ENCODE results near the gene KCNIP1. TPM values are rescaled to one million over a fixed set of nuclear protein-coding genes. Genes with fewer than 3 reads are reported as not detected.
"Not testable (repeated sequence)": the region's sequence is repeated elsewhere in the genome, so short reads cannot be mapped to it uniquely, and the experiment has no call there.

KCNIP1 gene
- total RNA-seq, 1 donor from 2014 or later: not detected

- peaks cover 2% of the 10 kb centered on the region for H3K27me3 Mint-ChIP-seq (ENCODE audit: low read depth)
- H3K4me3 Mint-ChIP-seq (ENCODE audit: low read depth): no peak overlapping the region
- H3K4me1 Mint-ChIP-seq (ENCODE audit: low read depth): no peaks in the 10 kb centered on the region
- no peak for DNase-seq (ENCODE audit: low spot score)
- no peaks in the 10 kb centered on the region for H3K36me3 Mint-ChIP-seq (ENCODE audit: low read depth)
- H3K9me3 Mint-ChIP-seq: no peaks in the 10 kb centered on the region
- H3K27ac Mint-ChIP-seq: no peak overlapping the region
- intact Hi-C loops (cut with micrococcal nuclease): no loop called here
These were observed 247.0 kb downstream of the KCNIP1 start for GRCh38 chr5:170750791-170751190.

GRCh38 chr5:170751631-170752030, 247.8 kb downstream of the KCNIP1 start:
- Mint-ChIP-seq H3K36me3 (ENCODE audit: low read depth) (no peaks in the 10 kb centered on the region), H3K27ac (no peak overlapping the region), H3K27me3 (ENCODE audit: low read depth) (peaks cover 2% of the 10 kb centered on the region), H3K4me1 (ENCODE audit: low read depth) (no peaks in the 10 kb centered on the region), H3K4me3 (ENCODE audit: low read depth) (no peak overlapping the region), H3K9me3 (no peaks in the 10 kb centered on the region)
- DNase-seq (ENCODE audit: low spot score): no peak
- intact Hi-C loops (cut with micrococcal nuclease): no loop called here

GRCh38 chr5:170752257-170753215, 248.7 kb downstream of the KCNIP1 start:
- intact Hi-C loops (cut with micrococcal nuclease): no loop called here

GRCh38 chr5:170753311-170753710, 249.5 kb downstream of the KCNIP1 start:
- Mint-ChIP-seq H3K4me1 (ENCODE audit: low read depth) (no peaks in the 10 kb centered on the region), H3K9me3 (no peaks in the 10 kb centered on the region), H3K4me3 (ENCODE audit: low read depth) (no peak overlapping the region), H3K36me3 (ENCODE audit: low read depth) (no peaks in the 10 kb centered on the region), H3K27ac (no peak overlapping the region), H3K27me3 (ENCODE audit: low read depth) (peaks cover 2% of the 10 kb centered on the region)
- no peak for DNase-seq (ENCODE audit: low spot score)
- intact Hi-C loops (cut with micrococcal nuclease): no loop called here

More at GRCh38 chr5:170752257-170753215, 248.7 kb downstream of the KCNIP1 start:
- H3K27me3 Mint-ChIP-seq (ENCODE audit: low read depth): peaks cover 2% of the 10 kb centered on the region
- no peak overlapping the region for H3K4me3 Mint-ChIP-seq (ENCODE audit: low read depth)
- H3K27ac Mint-ChIP-seq: no peak overlapping the region
- DNase-seq (ENCODE audit: low spot score): no peak
- no peaks in the 10 kb centered on the region for H3K4me1 Mint-ChIP-seq (ENCODE audit: low read depth)
- no peaks in the 10 kb centered on the region for H3K9me3 Mint-ChIP-seq
- no peaks in the 10 kb centered on the region for H3K36me3 Mint-ChIP-seq (ENCODE audit: low read depth)

GRCh38 chr5:170754508-170754907, 250.7 kb downstream of the KCNIP1 start:
- H3K27ac Mint-ChIP-seq; H3K4me1 Mint-ChIP-seq (ENCODE audit: low read depth); H3K36me3 Mint-ChIP-seq (ENCODE audit: low read depth); H3K9me3 Mint-ChIP-seq; H3K4me3 Mint-ChIP-seq (ENCODE audit: low read depth); DNase-seq (ENCODE audit: low spot score); intact Hi-C loops (cut with micrococcal nuclease); H3K27me3 Mint-ChIP-seq (ENCODE audit: low read depth): not testable (repeated sequence)

- no peaks in the 10 kb centered on the region for H3K36me3 Mint-ChIP-seq (ENCODE audit: low read depth)
- H3K27me3 Mint-ChIP-seq (ENCODE audit: low read depth): no peaks in the 10 kb centered on the region
- no peaks in the 10 kb centered on the region for H3K4me1 Mint-ChIP-seq (ENCODE audit: low read depth)
- DNase-seq (ENCODE audit: low spot score): no peak
- H3K4me3 Mint-ChIP-seq (ENCODE audit: low read depth): no peak overlapping the region
- no peaks in the 10 kb centered on the region for H3K9me3 Mint-ChIP-seq
- no peak overlapping the region for H3K27ac Mint-ChIP-seq
- intact Hi-C loops (cut with micrococcal nuclease): no loop called here
These were observed 252.0 kb downstream of the KCNIP1 start for GRCh38 chr5:170755679-170756456.

GRCh38 chr5:170756691-170757090, 252.9 kb downstream of the KCNIP1 start:
- no peaks in the 10 kb centered on the region for H3K9me3 Mint-ChIP-seq
- no peaks in the 10 kb centered on the region for H3K4me1 Mint-ChIP-seq (ENCODE audit: low read depth)
- H3K36me3 Mint-ChIP-seq (ENCODE audit: low read depth): no peaks in the 10 kb centered on the region
- H3K4me3 Mint-ChIP-seq (ENCODE audit: low read depth): no peak overlapping the region
- no peaks in the 10 kb centered on the region for H3K27me3 Mint-ChIP-seq (ENCODE audit: low read depth)
- intact Hi-C loops (cut with micrococcal nuclease): no loop called here
- DNase-seq (ENCODE audit: low spot score): no peak
- no peak overlapping the region for H3K27ac Mint-ChIP-seq

GRCh38 chr5:170757182-170757601, 253.4 kb downstream of the KCNIP1 start:
- H3K4me1 Mint-ChIP-seq (ENCODE audit: low read depth): no peaks in the 10 kb centered on the region
- no peak for DNase-seq (ENCODE audit: low spot score)
- H3K27me3 Mint-ChIP-seq (ENCODE audit: low read depth): no peaks in the 10 kb centered on the region
- H3K36me3 Mint-ChIP-seq (ENCODE audit: low read depth): no peaks in the 10 kb centered on the region
- intact Hi-C loops (cut with micrococcal nuclease): no loop called here
- no peak overlapping the region for H3K27ac Mint-ChIP-seq
- no peaks in the 10 kb centered on the region for H3K9me3 Mint-ChIP-seq
- H3K4me3 Mint-ChIP-seq (ENCODE audit: low read depth): no peak overlapping the region

- Mint-ChIP-seq H3K27ac (no peak overlapping the region), H3K4me3 (ENCODE audit: low read depth) (no peak overlapping the region), H3K36me3 (ENCODE audit: low read depth) (no peaks in the 10 kb centered on the region), H3K27me3 (ENCODE audit: low read depth) (no peaks in the 10 kb centered on the region), H3K4me1 (ENCODE audit: low read depth) (no peaks in the 10 kb centered on the region), H3K9me3 (no peaks in the 10 kb centered on the region)
- DNase-seq (ENCODE audit: low spot score): no peak
- intact Hi-C loops (cut with micrococcal nuclease): no loop called here
These were observed 253.8 kb downstream of the KCNIP1 start for GRCh38 chr5:170757669-170758068.

GRCh38 chr5:170758481-170758880, 254.7 kb downstream of the KCNIP1 start:
- no peaks in the 10 kb centered on the region for H3K4me1 Mint-ChIP-seq (ENCODE audit: low read depth)
- intact Hi-C loops (cut with micrococcal nuclease): no loop called here
- no peaks in the 10 kb centered on the region for H3K27me3 Mint-ChIP-seq (ENCODE audit: low read depth)

GRCh38 chr5:170760113-170760512, 256.3 kb downstream of the KCNIP1 start:
- Mint-ChIP-seq H3K4me3 (ENCODE audit: low read depth) (no peak overlapping the region), H3K9me3 (no peaks in the 10 kb centered on the region), H3K4me1 (ENCODE audit: low read depth) (no peaks in the 10 kb centered on the region), H3K27ac (no peak overlapping the region), H3K36me3 (ENCODE audit: low read depth) (no peaks in the 10 kb centered on the region), H3K27me3 (ENCODE audit: low read depth) (no peaks in the 10 kb centered on the region)
- no peak for DNase-seq (ENCODE audit: low spot score)
- intact Hi-C loops (cut with micrococcal nuclease): no loop called here

More at GRCh38 chr5:170758481-170758880, 254.7 kb downstream of the KCNIP1 start:
- Mint-ChIP-seq H3K4me3 (ENCODE audit: low read depth) (no peak overlapping the region), H3K36me3 (ENCODE audit: low read depth) (no peaks in the 10 kb centered on the region), H3K27ac (no peak overlapping the region), H3K9me3 (no peaks in the 10 kb centered on the region)
- no peak for DNase-seq (ENCODE audit: low spot score)

GRCh38 chr5:170761048-170761707, 257.4 kb downstream of the KCNIP1 start:
- Mint-ChIP-seq H3K4me3 (ENCODE audit: low read depth) (no peak overlapping the region), H3K9me3 (no peaks in the 10 kb centered on the region), H3K36me3 (ENCODE audit: low read depth) (no peaks in the 10 kb centered on the region), H3K27me3 (ENCODE audit: low read depth) (no peaks in the 10 kb centered on the region), H3K27ac (no peak overlapping the region), H3K4me1 (ENCODE audit: low read depth) (no peaks in the 10 kb centered on the region)
- intact Hi-C loops (cut with micrococcal nuclease): no loop called here
- DNase-seq (ENCODE audit: low spot score): no peak
